Nephron progenitor cell (in vitro differentiated cells): Measurements from ENCODE around the gene CALM1.

Source experiments
- DNase-seq: peaks from one replicate; pipeline ENCODE4 v3.0.0; 2021
- H3K27ac Mint-ChIP-seq: 2 replicates; pipeline ENCODE4 v1.8.0; 2021; ENCODE audit warnings: mild to moderate bottlenecking, moderate library complexity, mixed read lengths
- H3K27me3 Mint-ChIP-seq: 2 replicates; pipeline ENCODE4 v1.8.0; 2021; ENCODE audit warnings: mild to moderate bottlenecking, low read depth, mixed read lengths; ENCODE audit not compliant: poor library complexity
- H3K36me3 Mint-ChIP-seq: 2 replicates; pipeline ENCODE4 v1.8.0; 2021; ENCODE audit warnings: low read depth, mixed read lengths
- H3K4me1 Mint-ChIP-seq: 2 replicates; pipeline ENCODE4 v1.8.0; 2021; ENCODE audit warnings: mixed read lengths
- H3K4me3 Mint-ChIP-seq: 2 replicates; pipeline ENCODE4 v1.8.0; 2021; ENCODE audit warnings: mild to moderate bottlenecking, moderate library complexity, mixed read lengths
- H3K9me3 Mint-ChIP-seq: 2 replicates; pipeline ENCODE4 v1.8.0; 2021; ENCODE audit warnings: mild to moderate bottlenecking, moderate library complexity, mixed read lengths
- TF ChIP-seq, protein P1 (sequence below): fragments of 200-600 bp; sonication (generic); IDR thresholded peaks from 2 replicates; pipeline ENCODE4 v1.5.0; 2021; ENCODE audit warnings: antibody characterized with exemption

The CALM1 gene

DNA sequence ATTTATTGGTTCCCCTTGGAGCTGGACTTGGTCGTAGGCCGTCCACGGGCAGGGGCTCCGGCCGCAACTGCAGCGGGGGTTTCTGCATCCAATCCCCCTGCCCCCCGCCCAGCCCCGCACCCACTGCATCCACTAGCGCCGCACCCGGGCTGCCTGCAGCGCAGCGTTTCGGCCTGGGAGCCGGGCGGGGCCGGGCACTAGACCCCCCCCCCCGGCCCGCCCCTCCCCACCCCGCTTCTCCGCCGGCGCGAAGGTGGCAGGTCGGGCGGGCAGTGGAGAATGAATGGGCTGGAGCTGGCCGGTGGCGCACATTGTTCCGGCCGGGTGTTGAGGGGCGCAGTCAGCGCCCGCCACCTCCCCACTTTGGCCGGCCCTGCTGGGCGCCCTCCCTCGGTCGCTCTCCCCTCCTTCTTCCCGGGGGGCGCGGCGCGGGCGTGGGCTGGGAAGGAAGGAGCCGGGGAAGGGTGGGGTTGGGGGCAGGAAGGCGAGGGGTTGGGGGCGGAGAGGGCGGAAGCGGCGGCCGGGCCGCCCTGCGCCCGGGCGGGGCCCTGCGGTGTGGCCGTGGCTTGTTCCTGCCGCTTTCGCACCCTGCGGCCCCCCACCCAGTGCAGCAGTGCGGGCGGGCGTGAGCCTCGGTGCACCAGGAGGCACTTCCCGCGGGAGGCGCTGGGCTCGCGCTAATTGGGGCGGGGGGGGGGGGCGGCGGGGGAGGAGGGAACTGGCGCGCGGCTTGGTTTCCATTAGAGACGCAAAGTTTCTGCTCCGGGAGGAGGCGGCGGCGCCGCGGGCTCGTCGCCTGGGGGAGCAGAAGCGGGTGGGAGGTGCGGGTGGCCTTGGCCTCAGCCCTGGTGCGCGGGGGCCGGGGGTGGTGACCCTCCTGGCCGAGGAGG, 841 bp downstream of the CALM1 start:
- Mint-ChIP-seq H3K27ac (peak overlapping the region; percentile 89), H3K27me3 (peaks cover 13% of the 10 kb centered on the region), H3K9me3 (peaks cover 5% of the 10 kb centered on the region), H3K36me3 (peaks cover 24% of the 10 kb centered on the region), H3K4me3 (peak overlapping the region; percentile 95), H3K4me1 (peaks cover 30% of the 10 kb centered on the region)
- TF ChIP-seq, protein P1, sequence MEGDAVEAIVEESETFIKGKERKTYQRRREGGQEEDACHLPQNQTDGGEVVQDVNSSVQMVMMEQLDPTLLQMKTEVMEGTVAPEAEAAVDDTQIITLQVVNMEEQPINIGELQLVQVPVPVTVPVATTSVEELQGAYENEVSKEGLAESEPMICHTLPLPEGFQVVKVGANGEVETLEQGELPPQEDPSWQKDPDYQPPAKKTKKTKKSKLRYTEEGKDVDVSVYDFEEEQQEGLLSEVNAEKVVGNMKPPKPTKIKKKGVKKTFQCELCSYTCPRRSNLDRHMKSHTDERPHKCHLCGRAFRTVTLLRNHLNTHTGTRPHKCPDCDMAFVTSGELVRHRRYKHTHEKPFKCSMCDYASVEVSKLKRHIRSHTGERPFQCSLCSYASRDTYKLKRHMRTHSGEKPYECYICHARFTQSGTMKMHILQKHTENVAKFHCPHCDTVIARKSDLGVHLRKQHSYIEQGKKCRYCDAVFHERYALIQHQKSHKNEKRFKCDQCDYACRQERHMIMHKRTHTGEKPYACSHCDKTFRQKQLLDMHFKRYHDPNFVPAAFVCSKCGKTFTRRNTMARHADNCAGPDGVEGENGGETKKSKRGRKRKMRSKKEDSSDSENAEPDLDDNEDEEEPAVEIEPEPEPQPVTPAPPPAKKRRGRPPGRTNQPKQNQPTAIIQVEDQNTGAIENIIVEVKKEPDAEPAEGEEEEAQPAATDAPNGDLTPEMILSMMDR = no peak
- DNase-seq = peak; percentile 68

DNA sequence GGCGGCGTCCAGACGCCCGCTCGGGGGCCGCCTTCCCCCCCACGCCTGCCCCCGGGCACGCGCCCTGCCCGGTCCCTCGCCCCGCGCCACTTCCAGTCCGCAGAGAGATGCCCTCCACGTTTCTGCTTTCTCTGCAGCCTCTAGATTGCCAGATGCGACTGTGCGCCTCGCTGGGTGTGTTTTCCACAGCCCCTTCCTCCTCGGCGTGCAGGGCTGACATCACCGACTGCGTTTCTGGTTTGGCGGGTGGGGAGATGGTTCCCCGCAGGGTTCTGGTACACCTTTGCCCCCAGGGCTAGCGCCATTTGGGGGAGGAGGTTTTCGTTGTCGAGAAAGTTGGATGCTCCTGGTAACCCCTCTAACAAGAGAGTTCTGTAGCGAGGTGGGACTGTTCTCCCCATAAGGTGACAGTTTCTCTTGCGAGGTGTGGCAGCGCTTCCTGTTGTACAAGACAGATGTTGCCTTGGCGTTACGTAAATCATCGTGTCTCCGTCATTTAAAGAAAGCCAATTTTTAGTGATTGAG, 1.5 kb downstream of the CALM1 start:
- H3K27me3 Mint-ChIP-seq = peaks cover 13% of the 10 kb centered on the region
- TF ChIP-seq, protein P1 = no peak
- H3K4me3 Mint-ChIP-seq = peak overlapping the region; percentile 86
- H3K27ac Mint-ChIP-seq = peak overlapping the region; percentile 36
- H3K4me1 Mint-ChIP-seq = peaks cover 33% of the 10 kb centered on the region
- no peak for DNase-seq
- H3K9me3 Mint-ChIP-seq = peaks cover 5% of the 10 kb centered on the region
- H3K36me3 Mint-ChIP-seq = peaks cover 31% of the 10 kb centered on the region

DNA sequence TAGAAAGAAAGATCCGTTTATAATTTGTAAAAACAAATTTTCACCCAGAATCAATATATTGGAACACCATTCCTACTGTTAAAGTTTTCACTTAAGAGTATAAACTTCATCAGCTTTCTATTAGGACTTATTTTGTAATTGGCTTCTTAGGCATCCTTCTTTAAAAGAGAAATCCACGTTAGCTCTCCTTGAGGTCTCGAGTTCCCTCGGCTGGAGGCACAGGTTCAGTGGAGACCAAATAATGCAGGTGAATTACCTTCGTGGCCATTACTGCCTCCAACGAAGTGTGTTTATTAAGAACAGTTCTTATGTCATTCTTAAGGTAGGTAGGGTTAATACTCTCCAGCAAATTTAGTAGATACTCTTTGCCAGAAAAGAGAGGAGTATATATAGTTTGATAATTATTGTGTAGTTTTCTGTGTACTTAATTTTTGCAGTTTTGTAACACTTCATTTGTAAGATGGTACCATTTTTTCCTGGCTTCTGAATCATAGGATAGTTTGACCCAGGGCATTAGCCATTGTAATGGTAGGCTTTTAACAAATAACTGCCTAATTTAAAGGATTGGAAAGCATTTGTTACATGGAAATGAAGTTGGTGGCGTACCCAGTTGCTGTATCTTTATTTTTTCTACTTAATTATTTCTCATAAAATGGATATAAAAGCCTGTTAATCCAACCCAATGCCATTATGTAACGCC, 2.2 kb downstream of the CALM1 start:
- peaks cover 38% of the 10 kb centered on the region for H3K36me3 Mint-ChIP-seq
- peaks cover 5% of the 10 kb centered on the region for H3K9me3 Mint-ChIP-seq
- H3K27ac Mint-ChIP-seq = no peak overlapping the region
- peak overlapping the region; percentile 86 for H3K4me3 Mint-ChIP-seq
- DNase-seq = no peak
- H3K27me3 Mint-ChIP-seq = peaks cover 10% of the 10 kb centered on the region
- H3K4me1 Mint-ChIP-seq = peaks cover 39% of the 10 kb centered on the region
- TF ChIP-seq, protein P1 = no peak

DNA sequence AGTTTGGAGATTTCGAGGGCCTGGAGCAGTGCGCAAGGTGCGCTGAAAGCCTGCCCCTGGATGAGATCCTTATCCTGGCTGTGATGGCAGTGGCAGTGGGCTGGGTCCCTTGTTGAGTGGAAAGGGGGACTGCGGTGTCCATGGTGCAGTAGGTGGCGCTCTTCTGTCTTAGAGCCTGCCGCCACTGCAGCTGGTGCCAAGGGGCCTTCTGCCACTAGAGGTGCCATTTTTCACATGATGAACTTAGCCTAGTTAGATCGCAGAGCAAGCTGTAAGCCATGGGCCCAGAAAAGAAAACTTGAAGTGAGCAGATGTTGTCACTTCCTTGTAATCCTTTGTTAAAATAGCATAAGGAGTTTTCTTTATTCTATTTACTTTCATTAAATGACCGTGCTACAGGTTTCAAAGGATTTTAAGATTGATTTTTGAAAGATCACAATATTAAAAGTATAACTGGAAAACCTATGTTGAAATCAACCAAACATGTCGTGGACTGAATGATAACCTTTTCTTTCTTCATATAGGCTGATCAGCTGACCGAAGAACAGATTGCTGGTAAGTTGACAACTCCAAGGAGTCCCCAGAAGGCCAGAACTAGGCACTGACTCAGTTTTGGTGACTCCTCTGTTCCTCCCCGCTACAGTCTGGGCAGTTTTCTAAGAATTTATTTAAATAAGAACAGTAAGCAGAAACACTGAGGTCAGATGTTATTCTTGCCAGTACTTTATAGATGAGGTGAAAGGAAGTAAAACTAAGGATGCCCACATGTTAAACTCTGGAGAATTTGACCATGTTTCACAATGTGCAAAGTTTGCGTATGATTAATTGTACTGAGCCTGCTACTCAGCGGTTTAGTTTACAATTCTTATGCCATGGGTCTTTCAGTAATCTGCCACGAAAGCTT, 3.0 kb downstream of the CALM1 start:
- H3K4me3 Mint-ChIP-seq = peak overlapping the region; percentile 54
- TF ChIP-seq, protein P1 = peak; percentile 100
- H3K36me3 Mint-ChIP-seq = peaks cover 46% of the 10 kb centered on the region
- H3K4me1 Mint-ChIP-seq = peaks cover 47% of the 10 kb centered on the region
- peaks cover 8% of the 10 kb centered on the region for H3K27me3 Mint-ChIP-seq
- H3K27ac Mint-ChIP-seq = no peak overlapping the region
- DNase-seq = peak; percentile 85
- H3K9me3 Mint-ChIP-seq = peaks cover 5% of the 10 kb centered on the region

DNA sequence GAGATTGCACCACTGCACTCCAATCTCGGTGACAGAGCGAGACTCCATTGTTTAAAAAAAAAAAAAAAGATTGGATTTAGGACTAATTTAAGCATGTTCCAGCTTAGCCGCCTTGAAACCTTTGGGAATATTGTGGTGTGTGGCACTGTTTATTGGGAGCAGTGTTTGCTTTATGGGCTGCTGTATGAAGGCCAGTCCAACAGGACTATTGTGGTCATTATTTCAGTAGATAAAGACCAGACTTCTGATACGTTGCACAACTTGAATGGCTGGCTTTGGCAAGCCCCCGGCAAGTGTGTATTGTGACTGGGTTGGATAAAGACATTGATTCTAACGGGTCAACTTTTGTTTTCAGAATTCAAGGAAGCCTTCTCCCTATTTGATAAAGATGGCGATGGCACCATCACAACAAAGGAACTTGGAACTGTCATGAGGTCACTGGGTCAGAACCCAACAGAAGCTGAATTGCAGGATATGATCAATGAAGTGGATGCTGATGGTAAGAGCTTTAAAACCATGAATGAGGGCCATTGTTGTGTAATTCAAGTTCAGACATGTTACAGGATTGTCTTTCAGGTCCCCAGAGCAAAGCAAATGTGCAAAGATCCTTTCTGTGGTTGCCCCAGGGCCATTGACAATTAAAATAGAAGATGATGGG, 4.2 kb downstream of the CALM1 start:
- H3K36me3 Mint-ChIP-seq = peaks cover 58% of the 10 kb centered on the region
- DNase-seq = no peak
- TF ChIP-seq, protein P1 = no peak
- H3K4me1 Mint-ChIP-seq = peaks cover 57% of the 10 kb centered on the region
- H3K4me3 Mint-ChIP-seq = no peak overlapping the region
- H3K27ac Mint-ChIP-seq = no peak overlapping the region
- H3K27me3 Mint-ChIP-seq = peaks cover 3% of the 10 kb centered on the region
- no peaks in the 10 kb centered on the region for H3K9me3 Mint-ChIP-seq
